PC-9 (cell line): ENCODE results near the gene LIN28B. TPM values are rescaled to one million over a fixed set of nuclear protein-coding genes. Genes with fewer than 3 reads are reported as not detected.

ENCODE experiments used
- BruUV-seq: library from RNA; stranded (reverse); fragments of 400-500 nt; replicated peaks from 2 replicates; lab custom pipeline; 2021; lab: Mats Ljungman, UMichigan
- CTCF ChIA-PET: fragments of 300-600 bp; sonication (Branson Sonifier 250); formaldehyde crosslinking; loops from one replicate; lab custom pipeline; 2022; ENCODE audit warnings: antibody characterized with exemption; lab: Charles Lee
- POLR2A ChIA-PET: fragments of 300-600 bp; sonication (Branson Sonifier 250); formaldehyde crosslinking; loops from one replicate; lab custom pipeline; 2022; ENCODE audit warnings: antibody characterized with exemption; ENCODE audit not compliant: unreplicated experiment; lab: Charles Lee
- DNase-seq, 2 experiments: peaks; one replicate each; pipeline versions ENCODE4 v3.0.0 to v3.0.0-alpha.2; 2015 to 2022; ENCODE audit warnings: mixed read lengths in 1 of 2
- H2AFZ ChIP-seq: fragments of 200-600 bp; sonication (generic); 2 replicates; pipeline ENCODE4 v1.8.1; 2017; ENCODE audit warnings: antibody characterized with exemption
- H3F3A ChIP-seq: fragments of 200-600 bp; sonication (generic); 2 replicates; pipeline ENCODE4 v1.8.1; 2017; ENCODE audit warnings: antibody characterized with exemption, mild to moderate bottlenecking, low read depth; ENCODE audit not compliant: insufficient read depth
- H3K27ac ChIP-seq: fragments of 200-600 bp; sonication (generic); 2 replicates; pipeline ENCODE4 v1.6.1; 2016; ENCODE audit warnings: mixed run types
- H3K27me3 ChIP-seq: fragments of 200-600 bp; sonication (generic); 2 replicates; pipeline ENCODE4 v1.6.1; 2016; ENCODE audit warnings: low read depth, mixed run types; ENCODE audit not compliant: insufficient read depth
- H3K36me3 ChIP-seq: fragments of 200-600 bp; sonication (generic); 2 replicates; pipeline ENCODE4 v1.6.1; 2016; ENCODE audit warnings: low read depth, mixed run types
- H3K4me1 ChIP-seq: fragments of 200-600 bp; sonication (generic); replicated peaks from 2 replicates; pipeline ENCODE4 v1.6.1; 2016; ENCODE audit warnings: mixed run types; ENCODE audit not compliant: insufficient read depth
- H3K4me2 ChIP-seq: fragments of 200-600 bp; sonication (generic); 2 replicates; pipeline ENCODE4 v1.6.1; 2017; ENCODE audit warnings: mixed run types
- H3K4me3 ChIP-seq: fragments of 200-600 bp; sonication (generic); 2 replicates; pipeline ENCODE4 v1.6.1; 2016; ENCODE audit warnings: mixed run types
- H3K79me2 ChIP-seq: fragments of 200-600 bp; sonication (generic); 2 replicates; pipeline ENCODE4 v1.6.1; 2017; ENCODE audit warnings: low read depth, mixed run types
- H3K9me2 ChIP-seq: fragments of 200-600 bp; sonication (generic); 2 replicates; pipeline ENCODE4 v1.8.1; 2017; ENCODE audit warnings: mild to moderate bottlenecking; ENCODE audit not compliant: insufficient read depth
- H3K9me3 ChIP-seq: fragments of 200-600 bp; sonication (generic); 2 replicates; pipeline ENCODE4 v1.8.1; 2016; ENCODE audit warnings: low read depth; ENCODE audit not compliant: insufficient read depth
- H4K20me1 ChIP-seq: fragments of 200-600 bp; sonication (generic); 2 replicates; pipeline ENCODE4 v1.8.1; 2017; ENCODE audit not compliant: insufficient read depth
- CTCF ChIP-seq: fragments of 200-600 bp; sonication (generic); conservative IDR thresholded peaks from 2 replicates; pipeline ENCODE4 v1.6.1; 2017; ENCODE audit warnings: mixed run types, antibody characterized with exemption, mild to moderate bottlenecking, moderate library complexity
- EZH2 ChIP-seq: fragments of 200-600 bp; sonication (generic); IDR thresholded peaks from 2 replicates; pipeline ENCODE4 v1.8.0; 2017; ENCODE audit warnings: antibody characterized with exemption, low read depth
- intact Hi-C: fragments of 100-400 bp; cut with micrococcal nuclease; formaldehyde crosslinking; loops from one replicate; pipeline ENCODE4 v1.10.0; 2022; ENCODE audit not compliant: unreplicated experiment
- total RNA-seq: library from RNA; stranded (reverse); gene quantifications from 2 replicates; pipeline ENCODE4 v1.2.3, GENCODE V29; 2021

The LIN28B gene
- total RNA-seq, 1 experiment from 2014 or later: not detected

DNA sequence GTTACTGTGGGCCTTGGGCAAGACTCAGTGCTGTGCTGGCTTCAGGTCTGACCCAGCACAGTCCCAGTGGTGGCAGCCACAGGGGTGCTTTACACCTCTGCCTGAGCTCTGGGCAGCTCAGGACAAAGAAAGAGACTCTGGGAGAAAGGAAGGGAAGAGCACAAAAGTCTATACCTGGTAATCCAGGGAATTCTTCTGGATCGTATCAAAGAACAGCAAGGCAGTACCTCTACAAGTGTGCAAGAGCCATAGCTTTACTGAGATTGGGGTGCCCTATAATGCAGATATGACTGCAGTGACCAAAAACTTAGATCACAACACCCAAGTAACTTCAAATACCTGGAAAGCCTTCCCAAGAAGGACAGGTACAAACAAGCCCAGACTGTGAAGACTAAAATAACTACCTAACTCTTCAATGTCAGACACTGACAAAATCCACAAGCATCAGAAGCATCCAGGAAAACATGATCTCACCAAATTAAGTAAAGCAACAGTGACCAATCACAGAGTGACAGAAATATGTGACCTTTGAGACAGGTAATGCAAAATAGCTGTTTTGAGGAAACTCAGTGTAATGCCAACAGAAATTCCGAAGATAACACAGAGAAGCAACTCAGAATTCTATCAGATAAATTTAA lies 47.9 kb upstream of the LIN28B start:
- intact Hi-C loops: no loop called here
- Histone ChIP-seq H2AFZ (no peak overlapping the region), H3K4me3 (no peak overlapping the region), H3K36me3 (no peaks in the 10 kb centered on the region), H3K79me2 (no peaks in the 10 kb centered on the region), H3F3A (no peaks in the 10 kb centered on the region), H3K4me1 (no peaks in the 10 kb centered on the region), H3K9me2 (no peaks in the 10 kb centered on the region), H3K4me2 (no peak overlapping the region), H4K20me1 (no peaks in the 10 kb centered on the region), H3K27me3 (no peaks in the 10 kb centered on the region), H3K9me3 (no peaks in the 10 kb centered on the region), H3K27ac (no peak overlapping the region)
- no peak for DNase-seq
- CTCF ChIA-PET: interaction anchor here (0.7 kb wide), 1 partner anchor 162 kb away, joined by 3 read pairs; no protein-coding TSS in a partner anchor
- no TSS peak for BruUV-seq
- TF ChIP-seq EZH2 (no peak), CTCF (no peak)
- POLR2A ChIA-PET: interaction anchor here (0.5 kb wide), 1 partner anchor 156 kb away, joined by 3 read pairs; no protein-coding TSS in a partner anchor

- no peak for DNase-seq
- no TSS peak for BruUV-seq
These were observed 35.0 kb upstream of the LIN28B start for GRCh38 chr6:104921896-104922295.

GRCh38 chr6:104928141-104928540 lies 28.8 kb upstream of the LIN28B start:
- no peaks in the 10 kb centered on the region for H3K79me2 ChIP-seq
- H3K4me2 ChIP-seq: no peak overlapping the region
- no peaks in the 10 kb centered on the region for H3K4me1 ChIP-seq
- no peaks in the 10 kb centered on the region for H3K27me3 ChIP-seq
- CTCF ChIA-PET: no interaction called here
- no peak overlapping the region for H2AFZ ChIP-seq
- H3K4me3 ChIP-seq: no peak overlapping the region
- intact Hi-C loops: no loop called here
- no peaks in the 10 kb centered on the region for H3K36me3 ChIP-seq
- H3K27ac ChIP-seq: no peak overlapping the region
- POLR2A ChIA-PET: no interaction called here
- no peaks in the 10 kb centered on the region for H3K9me2 ChIP-seq
- H3F3A ChIP-seq: no peaks in the 10 kb centered on the region
- no peak for TF ChIP-seq EZH2
- no peak for TF ChIP-seq CTCF
- no peaks in the 10 kb centered on the region for H3K9me3 ChIP-seq
- no TSS peak for BruUV-seq
- H4K20me1 ChIP-seq: no peaks in the 10 kb centered on the region
- DNase-seq: no peak

More at GRCh38 chr6:104921896-104922295, 35.0 kb upstream of the LIN28B start:
- H3K9me3 ChIP-seq: no peaks in the 10 kb centered on the region; the same call in 1 of the 2 replicates
- no peak overlapping the region for H2AFZ ChIP-seq
- POLR2A ChIA-PET: no interaction called here
- CTCF ChIA-PET: no interaction called here
- no peak for TF ChIP-seq CTCF
- no peak for TF ChIP-seq EZH2
- H3K27me3 ChIP-seq: no peaks in the 10 kb centered on the region
- no peaks in the 10 kb centered on the region for H3K79me2 ChIP-seq
- no peaks in the 10 kb centered on the region for H4K20me1 ChIP-seq
- no peaks in the 10 kb centered on the region for H3K9me2 ChIP-seq
- intact Hi-C loops: no loop called here
- H3K36me3 ChIP-seq: no peaks in the 10 kb centered on the region
- H3F3A ChIP-seq: no peaks in the 10 kb centered on the region
- H3K4me3 ChIP-seq: no peak overlapping the region
- H3K27ac ChIP-seq: no peak overlapping the region
- H3K4me1 ChIP-seq: no peaks in the 10 kb centered on the region
- H3K4me2 ChIP-seq: no peak overlapping the region
